Measurements from ENCODE around the gene FAM120B. TPM values are rescaled to one million over a fixed set of nuclear protein-coding genes. Genes with fewer than 3 reads are reported as not detected.

The FAM120B gene
- total RNA-seq, 2 experiments from 2014 or later: 18.4 to 20.0 TPM

GRCh38 chr6:170291271-170292110 lies 15.1 kb upstream of the FAM120B start:
- ChIA-PET POLR2A (interaction anchor here (1.3 kb wide), 1 partner anchor 501 kb away, joined by 3 read pairs; no protein-coding TSS in a partner anchor), CTCF (interaction anchor here (0.6 to 1.5 kb wide), 3 partner anchors 15 to 460 kb away, joined by 3 to 6 read pairs (median 3); no protein-coding TSS in a partner anchor)
- Mint-ChIP-seq H3K27me3 (peaks cover 54% of the 10 kb centered on the region), H3K36me3 (no peaks in the 10 kb centered on the region), H3K4me3 (peak overlapping the region; percentile 77), H3K9me3 (no peaks in the 10 kb centered on the region), H3K4me1 (ENCODE audit: low read depth) (peaks cover 38% of the 10 kb centered on the region), H3K27ac (peak overlapping the region; percentile 54)
- intact Hi-C loops (cut with micrococcal nuclease): loop anchor here (1.0 to 10.0 kb wide), 8 partner anchors 144 to 589 kb away; partner anchors contain the start of genes C6orf120 and WDR27
- peak; percentile 49 for DNase-seq

DNA sequence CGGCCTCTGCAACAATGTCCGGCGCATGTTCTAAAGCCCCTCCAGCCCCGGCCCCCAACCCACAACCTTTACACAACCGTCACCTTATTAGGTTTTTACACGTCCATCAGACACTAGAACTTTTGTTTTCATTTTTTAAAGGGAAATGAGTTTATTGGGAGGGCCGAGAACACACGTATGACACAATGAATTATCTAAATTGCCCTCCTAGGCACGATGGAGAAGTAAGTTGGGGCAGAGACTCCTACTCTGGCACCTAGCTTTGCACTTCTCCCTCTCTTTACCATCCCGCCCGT lies 14.5 kb upstream of the FAM120B start:
- Mint-ChIP-seq H3K4me3 (peak overlapping the region; percentile 77), H3K27me3 (peaks cover 50% of the 10 kb centered on the region), H3K9me3 (no peaks in the 10 kb centered on the region), H3K36me3 (no peaks in the 10 kb centered on the region), H3K27ac (peak overlapping the region; percentile 54), H3K4me1 (ENCODE audit: low read depth) (peaks cover 38% of the 10 kb centered on the region)
- CTCF ChIA-PET: interaction anchor here (0.6 to 1.5 kb wide), 2 partner anchors 26 to 460 kb away, joined by 3 to 6 read pairs; no protein-coding TSS in a partner anchor
- POLR2A ChIA-PET: no interaction called here
- intact Hi-C loops (cut with micrococcal nuclease): loop anchor here (1.0 to 10.0 kb wide), 8 partner anchors 145 to 590 kb away; partner anchors contain the start of genes C6orf120 and WDR27
- DNase-seq: no peak

DNA sequence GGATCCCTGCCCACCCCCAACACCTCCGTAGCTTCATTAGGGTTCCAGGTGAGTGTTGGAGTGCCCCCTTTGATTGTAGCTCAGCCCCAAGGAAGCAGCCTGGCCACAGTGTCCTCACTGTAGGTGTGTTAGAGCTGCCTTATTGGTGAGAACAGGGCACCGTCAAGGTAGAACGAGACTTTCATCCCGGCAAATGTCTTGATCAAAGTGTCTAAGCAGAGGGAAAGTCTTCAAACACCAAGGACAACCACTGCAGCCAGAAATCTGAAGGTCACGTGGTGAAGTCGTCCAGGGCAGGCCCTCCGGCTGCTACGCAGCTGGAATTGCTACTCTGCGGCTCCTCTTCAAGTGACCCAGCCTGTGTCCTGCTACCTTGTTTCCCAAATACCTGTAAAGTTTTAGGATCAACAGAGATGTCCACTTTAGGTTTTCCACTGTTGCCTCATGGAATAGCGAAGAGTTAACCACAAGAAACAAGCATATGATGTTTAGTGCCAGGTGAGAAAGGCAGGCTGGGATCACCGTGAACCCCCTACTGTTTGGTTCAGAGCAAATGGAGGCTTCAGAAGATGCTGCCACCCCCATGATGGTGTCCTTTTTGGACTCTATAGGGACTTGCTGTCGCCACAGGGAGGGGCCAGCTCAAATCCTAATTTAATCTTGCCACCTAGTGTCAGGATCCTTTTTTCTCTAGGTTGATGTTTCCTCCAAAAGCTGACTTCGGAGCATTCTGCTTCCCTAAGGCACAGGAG lies 14.0 kb upstream of the FAM120B start:
- peaks cover 40% of the 10 kb centered on the region for H3K4me1 Mint-ChIP-seq (ENCODE audit: low read depth)
- H3K4me3 Mint-ChIP-seq: peak overlapping the region; percentile 77
- H3K36me3 Mint-ChIP-seq: no peaks in the 10 kb centered on the region
- intact Hi-C loops (cut with micrococcal nuclease): loop anchor here (1.0 to 10.0 kb wide), 8 partner anchors 145 to 590 kb away; partner anchors contain the start of genes C6orf120 and WDR27
- peak; percentile 11 for DNase-seq
- POLR2A ChIA-PET: no interaction called here
- H3K27ac Mint-ChIP-seq: no peak overlapping the region
- H3K27me3 Mint-ChIP-seq: peaks cover 52% of the 10 kb centered on the region
- CTCF ChIA-PET: interaction anchor here (0.6 to 1.5 kb wide), 5 partner anchors 10 to 503 kb away, joined by 3 to 6 read pairs (median 3); no protein-coding TSS in a partner anchor
- H3K9me3 Mint-ChIP-seq: no peaks in the 10 kb centered on the region

GRCh38 chr6:170293341-170294231 lies 13.0 kb upstream of the FAM120B start:
- H3K27me3 Mint-ChIP-seq: peaks cover 48% of the 10 kb centered on the region
- no peak for DNase-seq
- H3K27ac Mint-ChIP-seq: no peak overlapping the region
- no peak overlapping the region for H3K4me3 Mint-ChIP-seq
- intact Hi-C loops (cut with micrococcal nuclease): loop anchor here (2.0 to 10.0 kb wide), 7 partner anchors 146 to 591 kb away; partner anchors contain the start of genes C6orf120 and WDR27
- CTCF ChIA-PET: interaction anchor here (0.7 to 1.5 kb wide), 5 partner anchors 9 to 462 kb away, joined by 3 to 6 read pairs (median 3); no protein-coding TSS in a partner anchor
- H3K36me3 Mint-ChIP-seq: no peaks in the 10 kb centered on the region
- POLR2A ChIA-PET: interaction anchor here (1.1 kb wide), 1 partner anchor 13 kb away, joined by 3 read pairs; the partner anchor contains the start of gene FAM120B
- H3K4me1 Mint-ChIP-seq (ENCODE audit: low read depth): peaks cover 36% of the 10 kb centered on the region
- no peaks in the 10 kb centered on the region for H3K9me3 Mint-ChIP-seq

GRCh38 chr6:170294298-170294730 lies 12.2 kb upstream of the FAM120B start:
- H3K36me3 Mint-ChIP-seq: no peaks in the 10 kb centered on the region
- H3K4me3 Mint-ChIP-seq: no peak overlapping the region
- ChIA-PET CTCF (interaction anchor here (0.7 to 1.4 kb wide), 2 partner anchors 223 to 346 kb away, joined by 3 to 4 read pairs; no protein-coding TSS in a partner anchor), POLR2A (interaction anchor here (1.1 kb wide), 1 partner anchor 12 kb away, joined by 3 read pairs; the partner anchor contains the start of gene FAM120B)
- peaks cover 46% of the 10 kb centered on the region for H3K27me3 Mint-ChIP-seq
- intact Hi-C loops (cut with micrococcal nuclease): loop anchor here (5.0 to 10.0 kb wide), 6 partner anchors 147 to 592 kb away; partner anchors contain the start of genes C6orf120 and WDR27
- no peak for DNase-seq
- H3K4me1 Mint-ChIP-seq (ENCODE audit: low read depth): peaks cover 32% of the 10 kb centered on the region
- H3K9me3 Mint-ChIP-seq: no peaks in the 10 kb centered on the region
- H3K27ac Mint-ChIP-seq: no peak overlapping the region

GRCh38 chr6:170294813-170295509 lies 11.6 kb upstream of the FAM120B start:
- Mint-ChIP-seq H3K4me1 (ENCODE audit: low read depth) (peaks cover 32% of the 10 kb centered on the region), H3K4me3 (peak overlapping the region; percentile 45), H3K27me3 (peaks cover 51% of the 10 kb centered on the region), H3K27ac (no peak overlapping the region), H3K9me3 (no peaks in the 10 kb centered on the region), H3K36me3 (peaks cover under 1% of the 10 kb centered on the region)
- DNase-seq: no peak
- ChIA-PET CTCF (interaction anchor here (1.4 kb wide), 1 partner anchor 346 kb away, joined by 4 read pairs; no protein-coding TSS in a partner anchor), POLR2A (no interaction called here)
- intact Hi-C loops (cut with micrococcal nuclease): loop anchor here (5.0 to 10.0 kb wide), 6 partner anchors 148 to 593 kb away; partner anchors contain the start of genes C6orf120 and WDR27

DNA sequence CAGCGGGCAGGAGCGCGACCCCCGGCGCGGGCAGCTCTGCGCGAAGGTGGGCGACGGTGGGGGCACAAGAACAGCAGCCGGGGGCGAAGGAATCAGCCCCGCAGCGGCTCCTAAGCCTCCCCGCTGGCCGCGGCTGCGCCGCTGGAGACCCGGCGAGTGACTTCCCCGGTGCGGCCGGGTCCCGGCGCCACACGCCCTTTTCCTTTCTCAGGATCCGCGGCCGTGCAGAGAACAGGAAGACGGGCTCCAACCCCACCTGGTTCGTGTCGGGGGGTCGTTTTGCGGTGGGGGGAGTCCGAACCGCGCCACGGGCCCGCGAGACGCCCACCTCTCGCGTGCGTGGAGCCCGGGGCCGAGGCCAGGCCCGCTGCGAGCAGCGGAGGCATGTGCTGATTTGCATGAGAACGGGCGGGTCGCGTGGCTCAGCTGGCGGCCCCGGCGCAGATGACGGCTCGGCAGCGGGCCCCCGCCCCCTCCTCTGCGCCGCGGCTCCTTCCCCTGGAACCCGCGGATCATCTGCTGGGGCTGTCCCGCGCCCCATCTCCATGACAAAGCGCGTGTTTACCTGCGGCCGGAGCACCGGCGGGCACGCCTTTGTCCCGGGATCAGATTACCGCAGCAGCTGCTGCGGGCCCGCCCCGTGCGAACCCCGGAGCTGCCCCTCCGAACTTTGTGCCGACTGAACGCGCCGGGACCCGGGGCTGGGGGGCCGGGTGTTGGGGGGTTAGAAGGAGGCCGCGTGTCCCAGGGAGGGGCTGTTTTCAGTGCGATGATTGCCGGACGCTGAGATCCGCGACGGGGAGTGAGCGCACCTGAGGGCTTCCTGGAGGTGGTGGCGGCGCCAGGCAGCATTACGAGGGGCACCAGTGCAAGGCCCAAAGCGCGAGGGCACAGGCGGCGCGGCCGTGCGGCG lies 10.8 kb upstream of the FAM120B start:
- Mint-ChIP-seq H3K27me3 (peaks cover 55% of the 10 kb centered on the region), H3K9me3 (no peaks in the 10 kb centered on the region), H3K27ac (no peak overlapping the region), H3K4me1 (ENCODE audit: low read depth) (peaks cover 32% of the 10 kb centered on the region), H3K36me3 (peaks cover 2% of the 10 kb centered on the region), H3K4me3 (peak overlapping the region; percentile 62)
- peak; percentile 66 for DNase-seq
- intact Hi-C loops (cut with micrococcal nuclease): loop anchor here (10.0 kb wide), 3 partner anchors 211 to 501 kb away; no protein-coding TSS in a partner anchor
- ChIA-PET POLR2A (no interaction called here), CTCF (no interaction called here)

- peaks cover 56% of the 10 kb centered on the region for H3K27me3 Mint-ChIP-seq
- no peak overlapping the region for H3K4me3 Mint-ChIP-seq
- H3K4me1 Mint-ChIP-seq (ENCODE audit: low read depth): peaks cover 32% of the 10 kb centered on the region
- ChIA-PET POLR2A (no interaction called here), CTCF (no interaction called here)
- intact Hi-C loops (cut with micrococcal nuclease): loop anchor here (10.0 kb wide), 3 partner anchors 212 to 502 kb away; no protein-coding TSS in a partner anchor
- DNase-seq: no peak
- H3K27ac Mint-ChIP-seq: no peak overlapping the region
- H3K36me3 Mint-ChIP-seq: peaks cover 2% of the 10 kb centered on the region
- peaks cover 1% of the 10 kb centered on the region for H3K9me3 Mint-ChIP-seq
Measured at GRCh38 chr6:170296423-170296745, 10.2 kb upstream of the FAM120B start.

DNA sequence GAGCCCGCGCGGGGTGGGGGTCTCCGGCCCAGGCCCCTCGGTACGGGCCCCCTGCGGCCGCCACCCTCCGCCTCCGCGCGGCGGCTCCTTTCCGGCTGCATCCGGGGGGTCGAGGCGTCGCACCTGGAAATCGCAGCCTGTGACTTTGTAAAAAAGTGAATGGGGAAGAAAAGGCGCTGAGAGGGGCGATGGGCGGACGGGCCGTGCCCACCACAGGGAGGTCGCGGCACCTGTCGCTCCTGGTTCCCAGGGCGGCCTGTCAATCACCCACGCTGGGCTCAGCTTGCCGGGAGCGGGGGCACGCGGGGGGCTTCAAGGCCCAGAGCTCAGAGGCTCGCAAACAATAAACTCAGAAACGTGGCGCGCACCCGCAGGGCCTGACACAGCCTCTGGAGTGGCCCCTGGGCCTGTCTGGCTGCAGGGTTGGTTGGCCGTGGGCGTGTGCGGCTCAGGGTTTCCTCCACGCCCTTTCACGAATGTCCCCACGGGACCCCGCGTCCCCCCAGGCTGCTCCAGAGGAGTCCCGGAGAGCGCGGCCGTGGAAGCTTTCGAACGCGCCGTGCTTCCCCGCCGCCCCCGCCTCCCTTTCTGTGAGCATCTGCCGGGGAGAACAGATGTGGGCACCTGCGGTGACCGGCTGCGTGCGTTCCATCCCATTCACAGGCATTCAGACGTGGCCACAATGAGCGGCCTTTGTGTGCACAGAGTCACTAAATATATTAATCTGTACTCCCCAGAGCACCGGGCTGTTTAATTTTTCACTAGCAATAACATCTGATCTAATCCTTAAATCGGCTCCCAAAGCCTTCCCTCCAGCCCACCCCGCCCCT lies 9.6 kb upstream of the FAM120B start:
- intact Hi-C loops (cut with micrococcal nuclease): loop anchor here (10.0 kb wide), 3 partner anchors 212 to 502 kb away; no protein-coding TSS in a partner anchor
- Mint-ChIP-seq H3K9me3 (peaks cover 6% of the 10 kb centered on the region), H3K27me3 (peaks cover 58% of the 10 kb centered on the region), H3K4me3 (no peak overlapping the region), H3K27ac (no peak overlapping the region), H3K36me3 (peaks cover 7% of the 10 kb centered on the region), H3K4me1 (ENCODE audit: low read depth) (peaks cover 28% of the 10 kb centered on the region)
- POLR2A ChIA-PET: no interaction called here
- CTCF ChIA-PET: no interaction called here
- DNase-seq: no peak

All from activated CD4-positive, alpha-beta memory T cell treated with anti-CD3 and anti-CD28 coated beads for 36 hours (primary cell).